SH-SY5Y (cell line): ENCODE results near the gene NTSR1.

ENCODE experiments used
- GATA2 ChIP-seq: IDR thresholded peaks from 2 replicates; pipeline ENCODE4 v1.6.1; 2011; ENCODE audit warnings: mild to moderate bottlenecking, low read depth, low read length
- GATA3 ChIP-seq: IDR thresholded peaks from 2 replicates; pipeline ENCODE4 v1.6.1; 2011; ENCODE audit warnings: low read depth, mild to moderate bottlenecking, low read length, moderate library complexity

Gene NTSR1

GRCh38 chr20:62752181-62752670 lies 43.6 kb downstream of the NTSR1 start:
- no peak for TF ChIP-seq GATA3
- no peak for TF ChIP-seq GATA2

GRCh38 chr20:62752671-62753501 lies 44.2 kb downstream of the NTSR1 start:
- no peak for TF ChIP-seq GATA2
- TF ChIP-seq GATA3: no peak

GRCh38 chr20:62753626-62754025 lies 45.0 kb downstream of the NTSR1 start:
- TF ChIP-seq GATA3: no peak
- TF ChIP-seq GATA2: no peak

- TF ChIP-seq GATA2: no peak
- TF ChIP-seq GATA3: no peak
Measured at GRCh38 chr20:62754122-62754990, 45.7 kb downstream of the NTSR1 start.

GRCh38 chr20:62754991-62755356 lies 46.3 kb downstream of the NTSR1 start:
- TF ChIP-seq GATA2: no peak

GRCh38 chr20:62755817-62756724 lies 47.4 kb downstream of the NTSR1 start:
- no peak for TF ChIP-seq GATA3
- TF ChIP-seq GATA2: no peak

- TF ChIP-seq GATA3 (no peak), GATA2 (no peak)
Measured at GRCh38 chr20:62758226-62758912, 49.7 kb downstream of the NTSR1 start.

- no peak for TF ChIP-seq GATA3
- no peak for TF ChIP-seq GATA2
Measured at GRCh38 chr20:62759981-62760431, 51.4 kb downstream of the NTSR1 start.

- TF ChIP-seq GATA2: no peak
- TF ChIP-seq GATA3: no peak
Measured at GRCh38 chr20:62760471-62760855, 51.8 kb downstream of the NTSR1 start.

- TF ChIP-seq GATA3: no peak
- no peak for TF ChIP-seq GATA2
Measured at GRCh38 chr20:62760856-62761758, 52.5 kb downstream of the NTSR1 start.

GRCh38 chr20:62761759-62762131 lies 53.1 kb downstream of the NTSR1 start:
- TF ChIP-seq GATA3 (no peak), GATA2 (no peak)

GRCh38 chr20:62762376-62762775 lies 53.7 kb downstream of the NTSR1 start:
- TF ChIP-seq GATA3: no peak
- TF ChIP-seq GATA2: no peak
